Measurements from ENCODE around the gene TTBK2. TPM values are rescaled to one million over a fixed set of nuclear protein-coding genes. Genes with fewer than 3 reads are reported as not detected.

The TTBK2 gene
- total RNA-seq, 1 experiment from 2014 or later: 10.6 TPM

DNA sequence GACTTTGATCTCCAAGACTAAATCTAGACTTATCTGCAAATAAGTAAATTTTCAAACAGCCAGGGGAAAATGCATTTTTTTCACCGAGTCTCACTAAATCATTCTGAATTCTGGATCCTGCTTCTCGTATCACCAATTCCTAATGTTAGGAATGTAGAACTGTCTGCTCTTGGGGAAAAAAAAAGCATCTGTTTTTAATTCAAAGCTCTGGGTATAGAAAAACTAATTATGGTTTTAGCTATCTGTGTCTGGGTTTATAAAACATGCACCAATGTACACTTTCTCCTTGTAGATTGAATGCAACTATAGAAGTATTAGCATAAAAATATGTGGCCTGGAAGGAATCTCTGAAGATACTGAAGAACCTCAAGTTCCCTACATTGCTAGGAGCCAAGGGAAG, 178.9 kb downstream of the TTBK2 start:
- TF ChIP-seq, protein P1, sequence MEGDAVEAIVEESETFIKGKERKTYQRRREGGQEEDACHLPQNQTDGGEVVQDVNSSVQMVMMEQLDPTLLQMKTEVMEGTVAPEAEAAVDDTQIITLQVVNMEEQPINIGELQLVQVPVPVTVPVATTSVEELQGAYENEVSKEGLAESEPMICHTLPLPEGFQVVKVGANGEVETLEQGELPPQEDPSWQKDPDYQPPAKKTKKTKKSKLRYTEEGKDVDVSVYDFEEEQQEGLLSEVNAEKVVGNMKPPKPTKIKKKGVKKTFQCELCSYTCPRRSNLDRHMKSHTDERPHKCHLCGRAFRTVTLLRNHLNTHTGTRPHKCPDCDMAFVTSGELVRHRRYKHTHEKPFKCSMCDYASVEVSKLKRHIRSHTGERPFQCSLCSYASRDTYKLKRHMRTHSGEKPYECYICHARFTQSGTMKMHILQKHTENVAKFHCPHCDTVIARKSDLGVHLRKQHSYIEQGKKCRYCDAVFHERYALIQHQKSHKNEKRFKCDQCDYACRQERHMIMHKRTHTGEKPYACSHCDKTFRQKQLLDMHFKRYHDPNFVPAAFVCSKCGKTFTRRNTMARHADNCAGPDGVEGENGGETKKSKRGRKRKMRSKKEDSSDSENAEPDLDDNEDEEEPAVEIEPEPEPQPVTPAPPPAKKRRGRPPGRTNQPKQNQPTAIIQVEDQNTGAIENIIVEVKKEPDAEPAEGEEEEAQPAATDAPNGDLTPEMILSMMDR (conservative IDR thresholded peaks at IDR 0.05): no peak
- no peak overlapping the region for H3T11ph ChIP-seq (ENCODE audit: low read length)
- no peaks in the 10 kb centered on the region for H3K27me3 Mint-ChIP-seq (ENCODE audit: low read depth)
- H3K9me3 Mint-ChIP-seq: no peaks in the 10 kb centered on the region
- H3K4ac ChIP-seq (ENCODE audit: low read depth, low read length): no peak overlapping the region
- H3K36me3 Mint-ChIP-seq (ENCODE audit: insufficient read depth in 1 of 3, low read depth in 3 of 3): peaks cover 2 to 6% (median 6%) of the 10 kb centered on the region in 3 experiments; a peak in 4 of 7 replicates
- H3K4me1 ChIP-seq (ENCODE audit: insufficient read depth, low read length): no peaks in the 10 kb centered on the region
- no peaks in the 10 kb centered on the region for H3K9me3 ChIP-seq (ENCODE audit: control insufficient read depth, low read depth, low read length)
- WGBS (ENCODE audit: extremely low coverage, insufficient read length, low lambda C conversion rate): no CpG with 5 or more reads among the region's 2 CpGs
- H3K4me3 Mint-ChIP-seq: no peak overlapping the region
- H2BK120ac ChIP-seq (ENCODE audit: low read depth, low read length, poor library complexity, severe bottlenecking): no peak overlapping the region
- no peak overlapping the region for H3K4me2 ChIP-seq (ENCODE audit: insufficient read depth, insufficient read length, low read length)
- no peak overlapping the region for H3K27ac ChIP-seq (ENCODE audit: insufficient read length, low read depth, low read length)
- no peak overlapping the region for H3K23ac ChIP-seq (ENCODE audit: insufficient read length, low read depth, low read length)
- no peak overlapping the region for H3K56ac ChIP-seq (ENCODE audit: insufficient read length, low read depth, low read length)
- H3K79me2 ChIP-seq (ENCODE audit: insufficient read depth, low read length): no peaks in the 10 kb centered on the region
- no peak for DNase-seq
- peaks cover 2 to 4% of the 10 kb centered on the region in 2 experiments; a peak in 1 of 4 replicates for H3K4me1 Mint-ChIP-seq
- H2BK5ac ChIP-seq (ENCODE audit: insufficient read length, low read length): no peak overlapping the region
- H4K91ac ChIP-seq (ENCODE audit: insufficient read length, low read depth, low read length): no peak overlapping the region
- no peak overlapping the region for H3K27ac Mint-ChIP-seq
- no peak overlapping the region for H2AFZ ChIP-seq (ENCODE audit: low read length)
- H3K9ac ChIP-seq (ENCODE audit: extremely low read depth, insufficient read length, low read length): no peak overlapping the region
- no peak overlapping the region for H4K5ac ChIP-seq (ENCODE audit: insufficient read length, low read depth, low read length)
- no peak overlapping the region for H2BK20ac ChIP-seq (ENCODE audit: low read depth, low read length, poor library complexity, severe bottlenecking)
- no peak overlapping the region for H4K8ac ChIP-seq (replicated peaks; ENCODE audit: insufficient read length, low read depth, low read length)
- no peak overlapping the region for H3K14ac ChIP-seq (ENCODE audit: insufficient read depth, low read length)
- H3K18ac ChIP-seq (ENCODE audit: insufficient read length, low read depth, low read length): no peak overlapping the region
- H2BK15ac ChIP-seq (ENCODE audit: low read depth, low read length): no peak overlapping the region
- no peaks in the 10 kb centered on the region for H4K20me1 ChIP-seq (ENCODE audit: control insufficient read depth, insufficient read depth, insufficient read length)
- no peaks in the 10 kb centered on the region for H3K79me1 ChIP-seq (ENCODE audit: insufficient read depth, low read depth, low read length, poor library complexity, severe bottlenecking)
- H3K27me3 ChIP-seq (ENCODE audit: insufficient read depth, low read length): no peaks in the 10 kb centered on the region
- H2BK12ac ChIP-seq (ENCODE audit: insufficient read length, low read depth, low read length): no peak overlapping the region
- no peak overlapping the region for H2AK5ac ChIP-seq (ENCODE audit: insufficient read length, low read length)
- no peaks in the 10 kb centered on the region for H3K23me2 ChIP-seq (ENCODE audit: insufficient read length, low read depth, low read length, poor library complexity, severe bottlenecking)

All from H9 (cell line).